NCI-H748 (cell line): Measurements from ENCODE around the gene FOXP2.

Experiments used
- DNase-seq: peaks from one replicate; lab custom pipeline; 2025; ENCODE audit not compliant: unreplicated experiment; lab: John Stamatoyannopoulos, UW

FOXP2 gene

GRCh38 chr7:114703677-114704076, 289.1 kb downstream of the FOXP2 start:
- no peak for DNase-seq

- DNase-seq = peak; percentile 84
Measured at GRCh38 chr7:114708646-114709045, 294.0 kb downstream of the FOXP2 start.

GRCh38 chr7:114710499-114710898, 295.9 kb downstream of the FOXP2 start:
- DNase-seq = no peak

- DNase-seq = no peak
Measured at GRCh38 chr7:114711241-114711640, 296.6 kb downstream of the FOXP2 start.

GRCh38 chr7:114715907-114716306, 301.3 kb downstream of the FOXP2 start:
- no peak for DNase-seq

- no peak for DNase-seq
Measured at GRCh38 chr7:114718861-114719260, 304.2 kb downstream of the FOXP2 start.

- no peak for DNase-seq
Measured at GRCh38 chr7:114720725-114721124, 306.1 kb downstream of the FOXP2 start.

- DNase-seq = no peak
Measured at GRCh38 chr7:114722562-114722961, 307.9 kb downstream of the FOXP2 start.

GRCh38 chr7:114723308-114723707, 308.7 kb downstream of the FOXP2 start:
- no peak for DNase-seq

GRCh38 chr7:114740095-114740494, 325.5 kb downstream of the FOXP2 start:
- peak; percentile 13 for DNase-seq

GRCh38 chr7:114740941-114741340, 326.3 kb downstream of the FOXP2 start:
- DNase-seq = peak; percentile 39

GRCh38 chr7:114741911-114742310, 327.3 kb downstream of the FOXP2 start:
- no peak for DNase-seq
